Retina (tissue), 1 donor: ENCODE measurements around the gene COL23A1.
"Not testable (repeated sequence)": the region's sequence is repeated elsewhere in the genome, so short reads cannot be mapped to it uniquely, and the experiment has no call there.

ENCODE experiments used
- DNase-seq: peaks from one replicate; pipeline ENCODE4 v3.0.0-alpha.2; 2016

COL23A1 gene

DNA sequence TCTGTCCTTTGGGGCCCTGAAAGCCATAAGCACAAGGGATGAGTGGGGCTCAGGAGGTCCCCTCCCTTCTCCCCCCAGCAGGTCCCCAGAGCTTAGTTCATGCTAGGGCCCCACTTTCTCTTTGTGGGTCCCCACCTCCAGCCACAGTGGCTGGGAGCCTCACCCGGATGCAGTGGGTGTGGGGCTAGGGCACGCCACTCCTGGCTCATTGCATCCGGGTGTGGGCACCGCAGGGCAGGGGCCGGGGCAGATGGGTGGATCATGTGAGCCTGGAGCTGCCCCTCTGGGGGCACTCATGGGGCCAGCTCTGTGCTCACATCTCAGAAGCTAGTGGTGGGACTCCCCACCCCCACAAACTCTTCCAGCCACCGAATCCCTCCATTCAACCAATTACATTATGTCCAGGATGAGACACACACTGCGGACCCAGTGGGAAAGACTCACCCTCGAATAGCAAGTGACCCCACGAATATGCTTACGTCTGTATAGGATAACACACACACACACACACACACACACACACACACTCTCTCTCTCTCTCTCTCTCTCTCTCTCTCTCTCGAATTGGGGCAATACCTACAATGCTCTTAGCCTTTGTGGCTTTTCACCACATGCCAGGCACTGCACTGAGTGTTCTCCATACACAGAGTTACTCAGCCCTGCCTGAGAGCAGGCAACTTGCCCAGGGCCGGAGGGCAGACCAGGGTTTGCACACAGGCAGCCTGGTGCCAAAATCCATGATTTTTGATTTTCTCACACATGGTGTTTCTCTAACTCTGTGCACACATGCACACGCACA is 340.8 kb downstream of the COL23A1 start:
- DNase-seq: no peak

GRCh38 chr5:178248750-178249149 is 341.4 kb downstream of the COL23A1 start:
- DNase-seq: no peak

DNA sequence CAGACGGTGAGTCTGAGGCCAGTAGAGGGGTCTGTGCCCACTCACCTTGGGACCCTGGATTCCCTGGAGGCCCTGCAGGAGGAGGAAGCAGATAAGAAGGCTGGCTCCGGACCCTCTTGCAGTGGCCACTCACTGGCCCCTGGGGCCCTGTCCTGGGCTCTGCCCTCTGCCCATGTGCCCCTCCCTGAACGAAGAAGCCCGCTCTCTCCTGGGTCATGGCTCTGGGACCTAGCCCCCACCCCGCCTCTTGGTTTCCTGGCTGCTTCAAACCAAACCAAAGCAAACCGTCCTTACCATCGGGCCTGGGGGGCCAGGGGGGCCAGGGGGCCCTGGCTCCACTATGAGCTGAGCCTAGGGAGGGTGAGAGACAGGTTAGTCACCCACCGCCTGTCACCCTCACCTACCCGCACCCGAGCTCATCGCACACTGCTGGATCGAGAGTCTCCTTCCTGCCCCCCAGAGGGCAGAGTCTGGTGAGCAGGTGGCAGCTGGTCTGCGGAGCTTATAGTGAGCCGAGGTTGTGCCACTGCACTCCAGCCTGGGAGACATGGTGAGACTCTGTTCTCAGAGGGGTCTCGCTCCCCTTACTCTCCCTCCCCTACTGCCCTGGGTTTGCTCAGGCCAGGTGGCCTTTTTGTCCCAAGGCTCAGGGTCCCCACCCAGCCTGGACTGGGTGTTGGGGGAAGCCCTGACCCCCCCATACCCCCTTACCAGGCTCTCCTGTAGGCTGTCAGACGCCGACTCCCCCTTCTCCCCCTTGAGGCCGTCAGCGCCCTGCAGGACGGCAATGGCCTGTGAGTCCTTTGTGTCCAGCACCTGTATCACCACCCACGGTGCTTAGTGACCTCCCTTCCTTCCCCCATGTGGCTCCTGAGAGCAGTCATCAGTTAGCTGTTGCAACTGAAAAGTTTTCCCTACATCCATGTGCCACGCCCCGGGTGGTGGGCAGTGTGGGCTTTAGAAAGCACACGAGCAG is 342.4 kb downstream of the COL23A1 start:
- no peak for DNase-seq

DNA sequence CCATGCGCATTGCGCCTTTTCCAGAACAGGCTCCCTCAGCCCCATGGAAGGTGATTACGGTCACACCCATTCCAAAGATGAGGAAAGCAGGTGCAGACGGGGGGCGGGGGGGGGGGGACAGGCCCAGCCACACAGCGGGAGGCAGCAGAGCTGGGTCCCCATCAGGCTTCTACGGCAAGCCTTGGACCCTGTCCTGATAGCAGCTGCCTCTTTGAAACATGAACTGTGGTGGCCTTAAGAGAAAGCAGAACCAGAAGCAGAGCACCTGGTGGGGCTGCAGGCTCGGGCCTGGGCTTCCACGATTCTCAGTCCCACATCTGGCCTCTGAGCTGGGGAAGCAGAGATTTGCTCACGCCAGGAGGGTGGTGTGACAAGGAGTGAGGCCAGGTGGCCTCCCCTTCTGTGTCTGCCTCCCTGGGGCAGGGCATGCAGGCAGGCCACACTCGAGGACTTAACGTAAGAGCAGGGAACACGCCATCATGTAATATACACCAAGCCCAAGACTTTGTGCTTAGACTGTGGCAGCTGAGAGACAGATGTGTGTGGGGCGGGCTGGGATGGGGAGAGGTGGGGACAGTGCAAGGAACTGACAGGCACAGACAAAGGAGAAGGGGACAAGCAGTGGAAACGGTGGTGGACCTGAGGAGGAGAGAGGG is 343.4 kb downstream of the COL23A1 start:
- DNase-seq: no peak

- DNase-seq: no peak
These were observed 344.8 kb downstream of the COL23A1 start for GRCh38 chr5:178245389-178245788.

- DNase-seq: no peak
These were observed 345.6 kb downstream of the COL23A1 start for GRCh38 chr5:178244576-178244975.

DNA sequence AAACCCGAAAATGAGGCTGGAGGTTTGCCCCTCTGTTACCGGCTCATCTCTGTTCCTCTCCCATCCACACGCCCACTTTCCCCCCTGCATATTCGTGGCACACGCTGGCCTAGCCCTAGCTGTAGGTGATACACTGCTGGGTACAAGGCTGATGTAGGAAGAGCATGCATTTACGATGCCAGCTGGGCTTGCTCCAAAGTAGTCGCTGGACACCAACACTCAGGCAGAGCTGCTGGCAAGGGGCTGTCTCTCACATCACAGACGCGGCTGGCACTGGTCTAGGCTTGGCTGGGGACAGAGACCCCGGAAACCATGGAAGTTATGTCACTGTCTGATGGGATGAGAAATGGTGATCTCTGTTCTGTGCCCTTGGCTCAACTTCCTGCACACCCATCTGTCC is 347.8 kb downstream of the COL23A1 start:
- DNase-seq: no peak

DNA sequence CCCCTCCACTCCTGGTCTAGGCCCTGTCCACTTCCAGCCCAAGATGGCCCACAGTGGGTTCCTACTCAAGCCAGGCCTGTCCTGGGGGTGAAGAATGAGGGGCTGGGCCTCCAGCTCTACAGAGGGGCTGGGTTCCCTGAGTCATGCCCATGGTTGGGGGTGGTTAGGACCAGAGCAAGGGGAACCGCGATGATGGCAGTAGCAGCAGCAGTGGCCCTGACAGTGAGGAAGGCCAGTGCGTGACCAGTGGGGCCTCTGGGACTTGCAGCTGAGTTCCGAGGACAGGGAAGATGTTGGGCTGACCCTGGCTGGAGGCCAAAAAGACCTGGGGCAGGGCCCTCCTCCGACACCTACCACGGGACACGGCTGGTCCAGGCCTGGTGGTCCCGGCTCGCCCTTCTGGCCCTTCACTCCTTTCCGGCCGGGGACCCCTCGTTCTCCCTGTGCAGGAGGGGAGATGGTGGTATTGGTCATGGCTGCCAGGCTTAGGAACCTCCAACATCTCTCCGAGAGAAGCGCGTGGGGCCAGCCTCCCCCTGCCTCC is 348.4 kb downstream of the COL23A1 start:
- DNase-seq: no peak

GRCh38 chr5:178241231-178241663 is 348.9 kb downstream of the COL23A1 start:
- no peak for DNase-seq

DNA sequence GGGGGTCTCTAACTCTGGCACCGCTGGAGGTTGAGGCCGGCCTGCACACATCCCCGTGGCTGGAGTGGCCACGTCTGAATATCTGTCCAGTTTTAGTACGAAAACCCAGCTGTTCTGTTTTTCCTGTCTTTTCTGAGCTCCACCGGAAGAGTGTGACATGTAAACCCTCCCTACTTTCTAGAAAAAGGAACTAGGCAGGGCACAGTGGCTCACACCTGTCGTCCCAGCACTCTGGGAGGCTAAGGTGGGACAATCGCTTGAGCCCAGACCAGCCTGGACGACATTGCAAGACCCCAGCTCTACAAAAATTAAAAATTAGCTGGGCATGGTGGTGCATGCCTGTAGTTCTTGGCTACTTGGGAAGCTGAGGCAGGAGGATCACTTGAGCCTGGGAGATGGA is 349.4 kb downstream of the COL23A1 start:
- no peak for DNase-seq

- no peak for DNase-seq
These were observed 349.9 kb downstream of the COL23A1 start for GRCh38 chr5:178240341-178240741.

DNA sequence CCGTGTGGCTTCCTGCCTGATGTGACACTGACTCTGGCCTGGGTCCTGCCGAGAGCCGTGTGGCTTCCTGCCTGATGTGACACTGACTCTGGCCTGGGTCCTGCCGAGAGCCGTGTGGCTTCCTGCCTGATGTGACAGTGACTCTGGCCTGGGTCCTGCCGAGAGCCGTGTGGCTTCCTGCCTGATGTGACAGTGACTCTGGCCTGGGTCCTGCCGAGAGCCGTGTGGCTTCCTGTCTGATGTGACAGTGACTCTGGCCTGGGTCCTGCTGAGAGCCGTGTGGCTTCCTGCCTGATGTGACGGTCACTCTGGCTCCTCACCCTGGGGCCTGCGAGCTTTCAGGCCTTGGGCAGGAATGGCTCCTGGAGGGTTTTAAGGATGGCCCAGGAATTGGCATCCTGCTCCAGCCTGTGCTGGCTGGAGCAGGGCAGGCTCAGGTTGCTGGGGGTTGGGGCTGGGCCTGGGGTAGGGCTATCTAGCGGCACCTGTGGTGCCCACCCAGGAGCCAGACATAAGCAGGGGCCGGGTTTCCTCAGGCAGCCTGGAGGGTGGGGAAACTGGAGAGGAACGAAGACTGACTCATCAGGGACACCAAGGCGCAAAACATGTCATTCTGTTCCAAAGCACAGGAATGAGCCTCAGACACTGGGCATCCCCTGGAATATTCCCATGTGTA is 350.4 kb downstream of the COL23A1 start:
- DNase-seq: not testable (repeated sequence)

DNA sequence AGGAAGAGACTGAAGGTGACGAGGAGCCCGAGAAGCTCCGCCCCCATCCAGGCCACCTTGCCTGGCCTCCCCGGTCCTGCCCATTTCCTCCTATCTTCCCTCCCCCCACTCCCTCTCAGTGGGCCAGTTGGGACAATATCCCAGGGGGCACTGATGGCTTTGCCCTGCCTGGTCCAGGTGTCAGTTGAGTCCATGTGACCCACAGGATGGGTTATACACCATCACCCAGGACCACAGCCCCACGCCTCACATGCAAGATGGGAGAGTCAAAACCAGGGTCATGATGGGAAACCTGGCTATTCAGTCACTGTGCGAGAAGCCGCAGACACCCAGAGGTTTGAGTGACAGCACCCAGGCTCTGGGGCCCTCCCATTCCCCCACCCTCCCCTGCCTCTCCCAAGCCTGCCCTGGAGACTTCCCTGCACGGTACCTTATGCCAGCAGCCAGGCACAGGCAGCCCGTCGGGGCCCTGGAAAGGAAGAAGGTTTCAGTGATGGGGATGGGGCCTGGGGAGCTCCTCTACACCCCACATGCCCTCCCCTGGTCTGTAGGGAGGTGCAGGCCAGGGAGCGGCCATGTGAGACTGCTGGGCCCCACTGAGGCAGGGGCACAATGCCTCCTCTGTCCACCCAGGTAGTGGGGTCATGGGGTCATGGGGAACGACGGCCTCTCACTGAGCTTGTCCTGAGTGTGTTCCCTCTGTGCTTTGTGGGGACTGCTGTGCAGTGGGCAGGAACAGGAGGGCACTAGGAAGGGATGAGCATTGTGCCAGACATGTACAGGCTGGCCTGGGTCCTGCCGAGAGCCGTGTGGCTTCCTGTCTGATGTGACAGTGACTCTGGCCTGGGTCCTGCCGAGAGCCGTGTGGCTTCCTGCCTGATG is 351.2 kb downstream of the COL23A1 start:
- DNase-seq: no peak

DNA sequence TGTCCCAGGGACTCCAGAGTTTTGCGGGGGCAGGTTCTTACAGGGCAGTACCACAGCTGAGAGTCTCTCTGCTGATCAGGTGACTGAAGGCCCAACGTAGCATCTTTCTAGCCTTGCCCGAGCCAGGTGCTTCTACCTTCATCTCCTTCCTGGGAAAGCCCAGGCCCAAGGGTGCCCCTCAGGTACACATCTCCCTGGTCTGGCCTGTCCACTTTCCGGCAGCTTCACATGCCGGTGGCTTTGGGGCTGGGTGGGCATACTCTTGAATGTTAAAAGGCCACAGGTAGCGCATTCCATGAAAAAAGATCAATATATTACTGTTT is 351.9 kb downstream of the COL23A1 start:
- DNase-seq: no peak

- DNase-seq: no peak
These were observed 352.5 kb downstream of the COL23A1 start for GRCh38 chr5:178237431-178238312.

GRCh38 chr5:178236679-178237078 is 353.5 kb downstream of the COL23A1 start:
- DNase-seq: no peak

- DNase-seq: no peak
These were observed 354.1 kb downstream of the COL23A1 start for GRCh38 chr5:178236126-178236525.

- no peak for DNase-seq
These were observed 354.6 kb downstream of the COL23A1 start for GRCh38 chr5:178235588-178235974.

DNA sequence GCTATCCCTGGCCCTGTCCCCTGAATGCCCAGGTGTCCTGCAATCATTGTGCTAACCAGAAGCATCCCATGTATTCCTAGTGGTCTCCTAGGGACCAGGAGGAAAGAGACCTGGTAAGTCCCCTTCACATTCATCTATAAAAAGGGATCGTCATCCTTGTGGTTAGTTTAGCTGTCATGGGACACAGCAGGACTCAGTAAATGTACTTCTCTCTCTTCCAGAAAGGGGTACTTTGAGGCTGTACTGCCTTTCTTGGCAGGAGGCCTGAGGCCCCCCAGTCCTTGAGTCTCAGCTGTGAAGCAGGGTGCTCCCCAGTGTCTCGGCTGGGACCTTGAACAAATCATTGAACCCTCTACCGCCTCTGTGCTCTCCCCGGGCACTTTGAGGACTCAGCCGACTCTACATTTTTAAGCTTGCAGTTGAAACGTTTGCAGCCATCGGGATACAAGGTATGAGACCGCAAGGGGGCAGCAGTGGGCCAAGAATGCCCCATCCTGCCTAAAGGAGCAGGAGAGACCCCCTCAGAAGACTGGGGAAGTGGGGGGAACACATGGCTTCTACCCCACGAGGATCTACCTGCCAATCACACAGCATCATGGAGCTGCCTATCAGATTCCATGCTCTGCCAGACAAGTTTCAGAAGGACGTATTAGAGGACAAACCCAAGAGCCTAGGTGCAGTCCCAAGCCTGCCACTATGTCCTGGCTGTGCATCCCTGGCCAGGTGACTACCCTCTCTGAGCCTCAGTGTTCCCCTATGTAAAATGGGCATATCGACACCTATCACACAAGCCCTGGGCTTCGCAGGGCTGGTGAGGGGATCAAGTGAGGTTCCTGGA is 355.2 kb downstream of the COL23A1 start:
- DNase-seq: peak; percentile 81
